HEK293T (cell line): Measurements from ENCODE around the gene COL9A3.

ENCODE experiments used
- CTCF ChIA-PET: fragments of 350-600 bp; formaldehyde crosslinking; extraction: SDS; loops from one replicate; lab custom pipeline; 2021; ENCODE audit warnings: antibody characterized with exemption, inconsistent platforms; lab: Yijun Ruan, JAX
- POLR2A ChIA-PET: fragments of 350-600 bp; formaldehyde crosslinking; extraction: SDS; loops from one replicate; lab custom pipeline; 2020; ENCODE audit warnings: antibody characterized with exemption, inconsistent platforms; lab: Yijun Ruan, JAX
- DNase-seq: peaks from one replicate; pipeline ENCODE4 v3.0.0; 2012; ENCODE audit warnings: mixed read lengths; ENCODE audit errors: extremely low spot score
- ARNT ChIP-seq: fragments of 450-650 bp; IDR thresholded peaks from 2 replicates; pipeline ENCODE4 v1.6.1; 2017; ENCODE audit warnings: mild to moderate bottlenecking
- BHLHE40 ChIP-seq: fragments of 450-650 bp; IDR thresholded peaks from 2 replicates; pipeline ENCODE4 v1.6.1; 2016; ENCODE audit warnings: mild to moderate bottlenecking, moderate library complexity, borderline replicate concordance
- CTBP1 ChIP-seq: fragments of 450-650 bp; IDR thresholded peaks from 2 replicates; pipeline ENCODE4 v1.6.1; 2016; ENCODE audit warnings: borderline replicate concordance
- ELF4 ChIP-seq: fragments of 450-650 bp; IDR thresholded peaks from 2 replicates; pipeline ENCODE4 v1.6.1; 2017; ENCODE audit warnings: antibody characterized with exemption
- FOXA1 ChIP-seq: fragments of 450-650 bp; IDR thresholded peaks from 2 replicates; pipeline ENCODE4 v1.6.1; 2016; ENCODE audit warnings: mild to moderate bottlenecking
- FOXK2 ChIP-seq: fragments of 450-650 bp; IDR thresholded peaks from 2 replicates; pipeline ENCODE4 v1.6.1; 2016; ENCODE audit warnings: mild to moderate bottlenecking
- FOXM1 ChIP-seq: fragments of 450-650 bp; IDR thresholded peaks from 2 replicates; pipeline ENCODE4 v1.6.1; 2017; ENCODE audit warnings: mild to moderate bottlenecking, borderline replicate concordance
- HDGF ChIP-seq: fragments of 450-650 bp; IDR thresholded peaks from 2 replicates; pipeline ENCODE4 v1.6.1; 2017; ENCODE audit warnings: antibody characterized with exemption, borderline replicate concordance
- L3MBTL2 ChIP-seq: fragments of 450-650 bp; conservative IDR thresholded peaks from 2 replicates; pipeline ENCODE4 v1.6.1; 2016; ENCODE audit warnings: mild to moderate bottlenecking
- LEF1 ChIP-seq: fragments of 450-650 bp; IDR thresholded peaks from 2 replicates; pipeline ENCODE4 v1.6.1; 2017; ENCODE audit warnings: mild to moderate bottlenecking, borderline replicate concordance
- NFRKB ChIP-seq: fragments of 450-650 bp; IDR thresholded peaks from 2 replicates; pipeline ENCODE4 v1.6.1; 2016; ENCODE audit warnings: mild to moderate bottlenecking, moderate library complexity
- PKNOX1 ChIP-seq: fragments of 450-650 bp; IDR thresholded peaks from 2 replicates; pipeline ENCODE4 v1.6.1; 2016
- SP1 ChIP-seq: fragments of 450-650 bp; IDR thresholded peaks from 2 replicates; pipeline ENCODE4 v1.6.1; 2017
- SUZ12 ChIP-seq: fragments of 450-650 bp; IDR thresholded peaks from 2 replicates; pipeline ENCODE4 v1.6.1; 2016; ENCODE audit warnings: mild to moderate bottlenecking
- TARDBP ChIP-seq: fragments of 450-650 bp; IDR thresholded peaks from 2 replicates; pipeline ENCODE4 v1.6.1; 2016
- ZNF384 ChIP-seq: fragments of 450-650 bp; IDR thresholded peaks from 2 replicates; pipeline ENCODE4 v1.6.1; 2016

COL9A3 gene

GRCh38 chr20:62826646-62827310 is 9.9 kb downstream of the COL9A3 start:
- no peak for DNase-seq
- POLR2A ChIA-PET: no interaction called here
- TF ChIP-seq SUZ12 (no peak), ZNF384 (no peak), BHLHE40 (no peak), LEF1 (no peak), NFRKB (no peak), L3MBTL2 (no peak), FOXA1 (no peak), FOXK2 (no peak), ARNT (no peak), ELF4 (no peak), HDGF (no peak), TARDBP (no peak)
- CTCF ChIA-PET: no interaction called here

GRCh38 chr20:62827311-62828038 is 10.6 kb downstream of the COL9A3 start:
- CTCF ChIA-PET: no interaction called here
- POLR2A ChIA-PET: no interaction called here
- DNase-seq: no peak
- TF ChIP-seq BHLHE40 (no peak), NFRKB (no peak), ELF4 (no peak), FOXA1 (no peak), PKNOX1 (no peak), HDGF (no peak), SUZ12 (no peak), CTBP1 (no peak), ARNT (no peak), ZNF384 (no peak), L3MBTL2 (no peak), SP1 (no peak), FOXM1 (no peak), LEF1 (no peak), TARDBP (no peak)

- ChIA-PET POLR2A (no interaction called here), CTCF (no interaction called here)
- DNase-seq: no peak
- no peak for TF ChIP-seq PKNOX1
- TF ChIP-seq LEF1: no peak
- TF ChIP-seq L3MBTL2: no peak
- TF ChIP-seq ZNF384: no peak
- TF ChIP-seq ARNT: no peak
- no peak for TF ChIP-seq ELF4
- TF ChIP-seq HDGF: no peak
- no peak for TF ChIP-seq FOXM1
- no peak for TF ChIP-seq CTBP1
- no peak for TF ChIP-seq BHLHE40
- no peak for TF ChIP-seq SUZ12
- no peak for TF ChIP-seq TARDBP
- no peak for TF ChIP-seq NFRKB
- TF ChIP-seq FOXK2: no peak
- no peak for TF ChIP-seq SP1
- TF ChIP-seq FOXA1: no peak
Measured at GRCh38 chr20:62828051-62828450, 11.2 kb downstream of the COL9A3 start.

- ChIA-PET CTCF (no interaction called here), POLR2A (no interaction called here)
- no peak for TF ChIP-seq HDGF
- no peak for TF ChIP-seq ZNF384
- TF ChIP-seq ELF4: no peak
- no peak for TF ChIP-seq FOXA1
- TF ChIP-seq SP1: no peak
- no peak for TF ChIP-seq FOXM1
- TF ChIP-seq LEF1: no peak
- no peak for TF ChIP-seq ARNT
- no peak for TF ChIP-seq FOXK2
- no peak for DNase-seq
Measured at GRCh38 chr20:62828511-62829230, 11.8 kb downstream of the COL9A3 start.

GRCh38 chr20:62829231-62830230 is 12.7 kb downstream of the COL9A3 start:
- ChIA-PET POLR2A (no interaction called here), CTCF (no interaction called here)
- no peak for DNase-seq
- TF ChIP-seq PKNOX1 (no peak), SP1 (no peak), LEF1 (no peak), NFRKB (no peak), HDGF (no peak), FOXA1 (no peak), L3MBTL2 (no peak), TARDBP (no peak), SUZ12 (no peak), ZNF384 (no peak), BHLHE40 (no peak), FOXM1 (no peak), FOXK2 (no peak)
